OCI-LY1 (cell line): ENCODE data around the gene IL1RAPL1.

ENCODE experiments used
- CTCF ChIP-seq: fragments of 200-600 bp; sonication (generic), shearing (Covaris generic); IDR thresholded peaks from 2 replicates; pipeline ENCODE4 v1.5.1; 2017; ENCODE audit warnings: mild to moderate bottlenecking, antibody characterized with exemption, low read length, moderate library complexity, mixed read lengths
- EZH2 ChIP-seq: fragments of 200-600 bp; sonication (generic), shearing (Covaris generic); IDR thresholded peaks from 2 replicates; pipeline ENCODE4 v1.8.0; 2017; ENCODE audit warnings: borderline replicate concordance, mixed run types, mild to moderate bottlenecking, antibody characterized with exemption, low read length, moderate library complexity, mixed read lengths

GRCh38 chrX:29531336-29531735 lies 944.1 kb downstream of the IL1RAPL1 start:
- TF ChIP-seq EZH2 (no peak), CTCF (no peak)
